HTR-8/SVneo (cell line): ENCODE results near the gene EEFSEC.

ENCODE experiments used
- DNase-seq: peaks from one replicate; pipeline ENCODE4 v3.0.0; 2011; ENCODE audit warnings: low spot score, mixed read lengths; ENCODE audit not compliant: insufficient read length
- FAIRE-seq: peaks from 2 replicates; lab custom pipeline; 2011; peaks lifted over from hg19 to GRCh38; lab: Jason Lieb, UNC

The EEFSEC gene

GRCh38 chr3:128180913-128181312 lies 27.6 kb downstream of the EEFSEC start:
- FAIRE-seq = no peak
- DNase-seq = no peak

GRCh38 chr3:128182656-128183055 lies 29.4 kb downstream of the EEFSEC start:
- FAIRE-seq (no peak), DNase-seq (no peak)

- FAIRE-seq = no peak
- no peak for DNase-seq
Observed at GRCh38 chr3:128185630-128186447, 32.6 kb downstream of the EEFSEC start.

GRCh38 chr3:128187495-128187894 lies 34.2 kb downstream of the EEFSEC start:
- FAIRE-seq (no peak), DNase-seq (no peak)

DNA sequence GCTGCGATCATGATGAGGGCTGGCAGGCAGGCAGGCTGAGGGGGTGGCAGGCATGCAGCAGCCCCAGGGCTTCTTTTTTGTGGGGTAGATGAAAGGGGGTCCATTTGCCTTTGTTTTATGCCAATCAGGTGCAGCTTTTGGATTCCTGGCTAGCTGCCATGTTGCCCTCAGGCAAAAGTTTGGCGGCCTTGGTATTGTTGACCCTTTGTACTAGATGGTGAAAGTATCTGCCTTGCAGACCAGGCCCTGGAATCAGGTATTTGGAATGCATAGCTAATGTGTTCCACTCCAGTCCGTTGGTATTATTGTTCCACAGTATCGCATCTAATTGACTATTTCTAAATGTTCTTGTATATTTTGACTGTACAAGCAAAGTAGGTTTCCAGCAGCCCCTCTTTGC lies 35.0 kb downstream of the EEFSEC start:
- DNase-seq (no peak), FAIRE-seq (no peak)

DNA sequence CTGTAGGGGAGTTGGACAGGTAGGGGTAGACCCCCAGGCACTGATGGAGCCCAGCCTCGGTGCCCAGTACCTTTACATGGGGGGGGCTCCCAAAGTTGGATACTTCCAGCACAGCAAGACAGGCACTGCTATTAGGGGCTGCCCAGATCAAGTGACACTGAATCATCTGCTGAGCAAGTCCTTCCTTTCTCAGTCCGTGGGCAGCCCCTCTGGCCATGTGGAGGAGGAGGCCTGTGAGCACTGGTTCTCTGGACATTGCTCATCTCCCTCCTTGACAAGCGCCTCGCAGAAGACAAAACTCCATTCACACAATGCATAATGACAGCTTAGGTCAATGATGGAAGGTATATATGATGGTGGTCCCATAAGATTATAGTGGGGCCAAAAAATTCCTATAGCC lies 35.7 kb downstream of the EEFSEC start:
- peak; percentile 12 for DNase-seq
- no peak for FAIRE-seq

GRCh38 chr3:128190501-128190900 lies 37.2 kb downstream of the EEFSEC start:
- DNase-seq (no peak), FAIRE-seq (no peak)

GRCh38 chr3:128192131-128192530 lies 38.9 kb downstream of the EEFSEC start:
- no peak for DNase-seq
- no peak for FAIRE-seq

- FAIRE-seq = no peak
Observed at GRCh38 chr3:128193168-128193567, 39.9 kb downstream of the EEFSEC start.

GRCh38 chr3:128194843-128195242 lies 41.6 kb downstream of the EEFSEC start:
- FAIRE-seq = no peak
- no peak for DNase-seq

More at GRCh38 chr3:128193168-128193567, 39.9 kb downstream of the EEFSEC start:
- no peak for DNase-seq

DNA sequence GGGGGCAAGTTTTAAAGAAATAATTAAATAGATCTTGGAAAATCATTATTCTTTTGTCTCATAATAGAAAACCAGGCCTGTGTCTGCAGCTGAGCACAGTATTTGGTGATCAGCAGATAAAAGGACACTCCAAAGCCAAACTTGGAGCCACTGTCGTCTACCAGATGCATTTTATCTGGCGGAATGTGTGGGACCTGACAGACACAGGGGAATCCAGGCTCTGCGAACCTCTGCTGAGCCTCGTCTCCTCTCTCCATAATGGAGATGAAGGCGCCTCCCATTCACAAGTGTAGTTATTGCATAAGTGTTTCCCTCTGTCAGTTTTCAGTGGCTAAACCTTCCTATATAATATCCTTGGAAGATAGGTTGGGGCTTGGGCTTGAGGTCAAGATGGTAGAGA lies 42.1 kb downstream of the EEFSEC start:
- FAIRE-seq (no peak), DNase-seq (no peak)

- no peak for FAIRE-seq
- DNase-seq = no peak
Observed at GRCh38 chr3:128195802-128196201, 42.5 kb downstream of the EEFSEC start.

- FAIRE-seq = no peak
- DNase-seq = no peak
Observed at GRCh38 chr3:128196647-128197046, 43.4 kb downstream of the EEFSEC start.

- DNase-seq = no peak
- FAIRE-seq = no peak
Observed at GRCh38 chr3:128197855-128198254, 44.6 kb downstream of the EEFSEC start.

DNA sequence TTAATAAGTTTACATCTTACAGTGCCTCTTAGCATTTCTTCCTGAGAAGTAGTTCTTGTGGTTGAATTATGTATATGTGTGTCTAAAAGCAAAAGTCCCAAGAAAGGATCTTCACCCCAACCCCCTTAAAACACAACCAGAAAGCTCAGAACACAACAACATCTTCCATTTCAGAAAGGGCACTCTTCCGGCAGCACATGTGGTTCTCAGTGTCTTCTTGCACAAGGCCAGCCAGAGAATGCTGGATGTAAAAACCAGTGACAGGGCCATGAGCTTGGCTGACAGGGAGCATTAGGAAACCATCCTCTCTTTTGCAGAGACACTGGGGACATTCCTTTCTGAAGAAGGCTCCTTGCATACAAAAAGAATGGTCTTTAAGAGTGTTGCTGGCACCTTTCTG lies 45.0 kb downstream of the EEFSEC start:
- FAIRE-seq (no peak), DNase-seq (no peak)

DNA sequence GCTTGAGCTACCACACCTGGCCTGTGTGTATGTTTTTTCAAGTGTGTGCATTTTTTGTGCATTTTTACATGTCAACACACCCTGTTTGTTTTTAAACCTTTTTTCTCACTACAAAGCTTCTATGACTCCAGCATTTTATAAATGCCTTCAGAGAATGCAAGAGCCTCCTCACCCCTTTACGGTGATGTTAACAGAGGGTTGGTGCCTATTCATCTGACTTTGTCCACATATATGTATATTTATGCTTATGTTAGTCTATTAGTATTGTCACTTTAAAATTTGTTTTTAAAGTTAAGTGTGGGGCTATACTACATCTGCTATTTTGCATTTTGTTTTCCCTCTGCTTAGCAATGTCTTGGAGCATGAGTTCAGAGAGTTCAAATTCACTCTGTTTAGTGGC lies 45.8 kb downstream of the EEFSEC start:
- FAIRE-seq (no peak), DNase-seq (no peak)

DNA sequence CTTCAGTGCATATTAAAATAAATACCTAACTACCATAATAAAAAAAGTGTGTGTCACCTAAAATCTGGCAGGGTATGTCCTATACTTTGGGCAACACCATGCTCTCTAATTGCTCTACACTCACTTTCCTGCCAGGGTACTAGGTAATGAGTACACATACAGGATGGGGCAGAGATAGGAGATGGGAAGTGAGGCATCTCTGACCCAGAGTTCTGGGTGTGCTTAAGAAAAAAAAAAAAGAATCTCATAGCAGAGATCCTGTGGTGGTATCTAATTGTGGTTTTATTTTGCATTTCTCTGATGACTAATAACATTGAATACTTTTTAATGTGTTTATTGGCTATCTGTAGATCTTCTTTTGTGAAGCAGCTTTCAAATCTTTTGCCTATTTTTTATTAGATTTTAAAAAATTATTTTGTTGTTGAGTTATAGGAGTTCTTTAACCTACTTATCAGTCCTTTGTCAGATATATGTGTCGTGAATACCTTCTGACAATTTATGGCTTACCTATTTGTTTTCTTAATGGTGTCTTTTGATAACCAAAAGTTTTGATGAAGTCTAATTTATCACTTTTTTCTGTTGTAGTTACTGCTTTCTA lies 48.0 kb downstream of the EEFSEC start:
- FAIRE-seq (no peak), DNase-seq (no peak)

DNA sequence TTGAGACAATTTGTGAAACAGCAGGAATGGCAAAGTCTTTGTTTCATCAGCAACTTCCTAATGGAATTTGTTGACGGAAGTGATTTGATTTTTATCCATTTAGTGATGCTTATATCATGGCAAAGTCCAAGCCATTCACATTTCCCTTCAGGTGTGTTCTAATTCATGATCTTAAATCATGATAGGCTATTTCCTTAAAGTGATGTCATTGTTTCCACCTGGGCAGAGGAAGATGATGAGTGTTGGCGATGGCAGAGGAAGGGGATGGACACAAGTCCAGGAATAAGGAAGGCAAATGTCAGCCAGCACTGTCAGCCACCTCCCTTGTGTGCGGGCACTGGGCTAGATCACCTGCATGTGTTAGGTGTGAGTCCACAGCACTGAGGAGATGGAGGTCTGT lies 49.9 kb downstream of the EEFSEC start:
- FAIRE-seq = no peak
- DNase-seq = no peak

DNA sequence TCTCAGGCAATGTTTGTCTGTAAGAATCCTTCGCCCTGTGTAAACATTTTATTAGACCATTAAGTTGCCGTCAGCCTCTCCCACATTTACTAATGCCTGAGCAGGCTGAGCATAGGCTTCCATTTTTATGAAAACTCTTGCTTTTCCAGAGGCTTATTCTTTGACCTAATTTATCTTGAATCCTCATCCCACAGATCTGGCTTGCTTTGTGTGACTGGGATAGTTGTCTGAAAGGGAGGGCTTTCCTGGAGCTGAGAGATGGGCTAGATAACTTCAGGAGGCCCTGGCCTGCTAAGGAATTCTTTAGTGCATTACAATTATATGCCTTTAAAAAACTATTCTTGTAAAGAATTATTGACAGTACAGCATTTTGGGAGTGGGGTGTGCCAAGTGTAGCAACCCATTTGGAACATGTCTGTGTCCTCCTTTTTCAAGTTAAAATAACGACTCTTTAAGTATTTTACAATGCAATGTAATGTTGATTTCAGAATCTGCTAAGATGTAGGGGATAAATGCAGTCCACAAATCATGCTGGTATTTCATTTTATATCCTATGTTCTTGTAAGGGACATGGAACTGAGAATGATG lies 52.4 kb downstream of the EEFSEC start:
- no peak for FAIRE-seq
- DNase-seq = no peak

DNA sequence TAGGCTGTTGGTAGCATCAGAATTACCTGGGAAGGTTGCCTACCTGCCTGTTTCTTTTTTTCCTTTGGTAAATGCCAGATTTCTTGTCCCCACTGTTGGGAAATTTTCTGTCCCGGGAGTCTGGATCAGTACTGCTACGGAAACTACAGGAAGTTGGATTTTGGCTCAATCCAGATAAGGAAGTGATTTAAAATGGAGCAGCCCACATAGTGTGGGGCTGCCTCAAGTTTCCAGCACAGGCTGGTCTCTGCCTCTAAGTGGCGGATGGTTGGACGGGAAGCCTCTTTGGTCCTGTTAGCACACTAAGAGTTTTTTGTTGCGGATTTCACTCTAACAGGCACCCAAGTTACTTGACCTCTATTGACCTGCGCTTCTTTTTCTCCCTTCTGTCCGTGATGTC lies 54.7 kb downstream of the EEFSEC start:
- DNase-seq (no peak), FAIRE-seq (no peak)

DNA sequence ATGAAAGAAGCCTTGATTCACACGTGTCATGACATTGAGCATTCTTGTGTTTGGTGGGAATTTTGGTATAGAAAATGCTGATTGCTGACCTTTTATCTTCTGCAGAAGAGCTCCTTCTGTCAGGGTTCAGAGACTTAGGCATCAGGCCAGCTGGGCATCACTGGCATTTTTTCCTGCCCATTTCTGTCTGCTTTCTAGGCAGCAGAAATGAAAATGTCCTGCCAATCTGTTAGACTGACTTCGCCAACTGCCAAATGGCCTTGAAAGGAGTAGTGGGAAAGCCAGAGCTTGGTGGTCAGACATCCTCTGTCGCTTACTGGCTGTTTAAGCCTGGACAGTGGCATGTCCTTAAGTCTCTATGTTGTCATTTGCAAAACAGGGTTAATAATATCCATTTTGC lies 57.4 kb downstream of the EEFSEC start:
- DNase-seq = no peak
- FAIRE-seq = no peak

- no peak for FAIRE-seq
- no peak for DNase-seq
Observed at GRCh38 chr3:128214056-128214455, 60.8 kb downstream of the EEFSEC start.
